Activated CD4-positive, alpha-beta T cell treated with anti-CD3 and anti-CD28 coated beads for 48 hours (primary cell): ENCODE data around the gene LSP1.

Experiments used
- DNase-seq: peaks from one replicate; pipeline ENCODE4 v3.0.0-alpha.2; 2020

The LSP1 gene

GRCh38 chr11:1893581-1894359, 40.9 kb downstream of the LSP1 start:
- DNase-seq = no peak

GRCh38 chr11:1894759-1895158, 41.9 kb downstream of the LSP1 start:
- no peak for DNase-seq

GRCh38 chr11:1896468-1896867, 43.6 kb downstream of the LSP1 start:
- no peak for DNase-seq

DNA sequence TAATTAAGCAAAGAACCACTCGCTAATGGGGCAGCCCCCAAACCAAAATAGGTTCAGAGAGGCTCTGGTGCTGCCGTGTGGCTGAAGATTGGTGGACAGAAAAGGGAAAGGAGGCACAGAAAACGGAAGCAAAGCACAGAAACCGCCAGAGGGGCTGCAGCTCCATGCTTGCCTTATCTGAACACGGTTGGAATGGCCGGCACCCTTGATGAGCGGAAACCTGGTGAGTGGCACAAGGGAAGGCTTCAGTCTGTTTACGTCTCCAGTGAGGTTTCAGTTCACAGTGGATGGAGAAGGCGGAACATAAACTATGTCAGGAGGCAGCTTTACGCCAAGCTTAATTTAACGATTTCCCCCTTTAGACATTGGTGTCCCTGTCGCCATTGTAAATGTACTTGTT, 44.0 kb downstream of the LSP1 start:
- DNase-seq = no peak

DNA sequence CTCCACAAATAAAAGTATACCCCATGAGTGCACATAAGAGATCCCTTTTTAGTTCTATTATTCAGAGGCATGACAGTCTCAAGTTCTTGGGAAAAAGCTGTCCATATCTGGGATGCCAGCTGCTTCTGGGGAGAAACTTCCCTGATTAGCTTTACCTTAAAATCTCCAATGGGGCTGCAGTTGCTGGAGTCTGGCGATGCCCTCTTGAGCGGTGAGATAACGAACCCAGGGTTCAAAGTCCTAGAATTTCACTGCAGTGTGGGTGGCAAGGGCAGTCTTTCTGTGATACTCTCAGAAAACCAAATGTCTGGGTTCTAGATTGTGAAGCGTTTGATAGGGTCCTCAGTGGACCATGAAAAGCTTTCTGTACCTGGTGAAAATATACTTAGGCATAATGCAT, 46.2 kb downstream of the LSP1 start:
- no peak for DNase-seq

DNA sequence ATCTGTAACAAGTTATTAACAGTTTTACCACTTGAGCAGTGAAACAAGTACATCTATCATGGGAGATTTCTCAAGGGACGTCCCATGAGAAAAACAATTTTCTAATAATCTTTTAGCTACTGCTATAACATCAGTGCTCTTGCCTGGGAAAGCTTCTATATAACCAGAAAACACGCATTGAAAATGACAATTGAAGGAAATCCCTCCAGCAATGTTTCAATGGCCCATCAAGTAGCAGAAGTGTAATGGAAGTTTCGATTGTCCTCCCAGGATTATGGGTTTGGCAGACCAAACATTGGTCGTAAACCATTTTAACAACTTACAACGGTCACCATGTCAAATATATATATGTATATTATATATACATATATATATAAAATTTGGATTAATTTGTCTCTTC, 46.8 kb downstream of the LSP1 start:
- DNase-seq = no peak

DNA sequence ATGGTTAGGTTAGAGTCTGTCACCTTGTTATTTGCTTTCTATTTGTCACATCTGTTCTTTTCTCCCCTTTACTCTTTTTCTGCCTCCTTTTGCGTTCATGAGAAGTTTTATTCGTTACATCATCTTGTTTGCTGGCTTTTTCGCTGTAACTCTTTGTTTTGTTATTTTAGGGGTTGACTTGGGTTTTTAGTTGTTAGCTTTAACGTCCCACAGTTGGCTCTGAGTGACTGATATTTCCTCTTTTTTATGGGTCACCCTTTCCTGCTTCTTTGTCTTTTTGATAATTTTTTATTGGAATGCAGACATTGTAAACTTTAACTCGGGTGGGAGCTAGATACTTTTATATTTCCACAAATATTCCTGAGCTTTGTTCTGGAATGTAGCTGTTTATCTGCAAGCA, 53.3 kb downstream of the LSP1 start:
- DNase-seq = no peak

DNA sequence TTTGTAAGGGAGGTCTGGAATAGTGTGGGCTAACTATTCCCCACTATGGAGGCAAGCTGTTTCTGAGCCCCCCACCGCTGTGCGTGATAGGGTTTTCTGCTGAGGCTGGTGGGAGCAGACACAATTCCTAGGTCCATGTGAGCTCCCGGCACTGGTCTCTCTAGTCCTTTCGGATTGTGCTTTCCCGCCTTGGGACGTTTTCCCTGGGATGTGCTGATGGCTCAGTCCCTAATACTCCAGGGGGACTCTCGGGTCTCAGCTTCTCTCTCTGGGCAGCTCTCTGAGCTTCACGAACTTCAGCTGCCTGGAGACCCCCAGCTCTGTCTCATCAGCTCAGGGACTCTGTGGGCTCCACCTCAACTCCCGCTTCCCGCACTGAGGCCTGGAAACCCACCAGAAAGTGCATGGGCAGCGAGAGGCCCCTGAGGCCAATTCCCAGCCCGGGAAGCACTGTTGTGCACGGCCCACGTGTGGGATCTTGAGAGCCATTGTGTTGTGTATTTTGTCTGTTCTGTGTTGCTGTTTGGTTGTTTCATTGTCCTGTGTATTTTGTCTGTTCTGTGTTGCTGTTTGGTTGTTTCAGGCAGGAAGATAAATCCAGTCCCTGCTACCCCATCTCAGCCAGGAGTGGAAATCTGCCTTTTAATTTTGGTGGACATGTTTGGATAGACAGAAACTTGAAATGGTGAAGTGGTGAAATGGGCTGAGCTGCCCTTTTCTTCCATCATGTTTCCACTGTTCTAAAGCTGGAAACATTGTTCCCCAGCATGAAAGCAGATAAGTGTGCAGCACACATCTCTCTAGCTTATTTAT, 53.9 kb downstream of the LSP1 start:
- no peak for DNase-seq

- no peak for DNase-seq
Observed at GRCh38 chr11:1908618-1909017, 55.7 kb downstream of the LSP1 start.

- no peak for DNase-seq
Observed at GRCh38 chr11:1909524-1909923, 56.6 kb downstream of the LSP1 start.

DNA sequence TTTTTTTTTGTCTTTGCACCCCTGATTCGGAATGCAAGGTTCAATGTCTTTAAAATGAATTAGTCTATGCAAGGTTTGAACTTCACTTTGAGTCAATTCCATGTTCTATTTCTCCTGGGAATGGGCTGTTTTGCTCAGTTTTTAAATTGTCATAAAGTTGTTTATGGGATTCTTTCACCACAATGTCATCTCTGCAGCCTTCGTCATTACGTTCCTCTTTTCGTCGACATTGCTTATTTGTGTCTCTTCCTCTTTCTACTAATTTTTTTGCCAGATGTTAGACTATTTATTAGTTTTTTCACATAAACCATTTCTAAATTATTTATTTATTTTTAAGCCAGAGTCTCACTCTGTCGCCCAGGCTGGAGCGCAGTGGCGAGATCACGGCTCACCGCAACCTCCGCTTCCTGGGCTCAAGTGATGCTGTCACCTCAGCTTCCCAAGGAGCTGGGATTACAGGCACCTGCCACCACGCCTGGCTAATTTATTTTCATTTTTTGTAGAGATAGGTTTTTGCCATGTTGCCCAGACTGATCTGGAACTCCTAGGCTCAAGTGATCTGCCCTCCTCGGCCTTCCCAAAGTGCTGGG, 59.5 kb downstream of the LSP1 start:
- DNase-seq = no peak

GRCh38 chr11:1913271-1914060, 60.6 kb downstream of the LSP1 start:
- DNase-seq = no peak

GRCh38 chr11:1915795-1916131, 62.9 kb downstream of the LSP1 start:
- DNase-seq = no peak

- no peak for DNase-seq
Observed at GRCh38 chr11:1916132-1916985, 63.5 kb downstream of the LSP1 start.

DNA sequence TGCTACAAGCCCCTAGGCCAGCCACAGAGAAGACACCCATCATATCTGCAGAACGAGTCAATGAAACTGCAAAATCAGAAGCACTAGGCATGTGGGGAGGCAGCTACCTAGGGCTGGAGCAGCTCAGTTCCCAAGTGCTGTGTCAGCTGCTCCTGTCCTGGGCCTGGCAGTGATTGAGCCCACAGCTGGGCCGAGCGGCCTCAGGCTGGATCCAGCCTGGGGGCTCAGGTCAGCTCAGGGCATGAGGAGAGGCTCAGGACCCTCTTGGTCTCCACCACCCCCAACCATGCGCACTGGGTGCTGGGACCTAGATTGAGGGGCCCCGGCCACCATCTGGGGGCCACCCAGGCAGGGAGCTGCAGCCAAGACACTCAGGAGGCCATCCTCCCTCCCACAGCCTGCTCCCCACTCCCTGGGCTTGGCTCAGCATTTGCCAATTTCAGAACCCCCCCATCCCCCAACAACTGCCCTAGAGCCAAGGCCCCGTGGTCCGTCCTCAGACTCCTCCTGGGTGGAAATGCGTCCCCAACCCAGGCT, 64.2 kb downstream of the LSP1 start:
- DNase-seq = no peak

GRCh38 chr11:1917523-1918435, 64.9 kb downstream of the LSP1 start:
- no peak for DNase-seq

GRCh38 chr11:1918436-1919315, 65.8 kb downstream of the LSP1 start:
- no peak for DNase-seq

DNA sequence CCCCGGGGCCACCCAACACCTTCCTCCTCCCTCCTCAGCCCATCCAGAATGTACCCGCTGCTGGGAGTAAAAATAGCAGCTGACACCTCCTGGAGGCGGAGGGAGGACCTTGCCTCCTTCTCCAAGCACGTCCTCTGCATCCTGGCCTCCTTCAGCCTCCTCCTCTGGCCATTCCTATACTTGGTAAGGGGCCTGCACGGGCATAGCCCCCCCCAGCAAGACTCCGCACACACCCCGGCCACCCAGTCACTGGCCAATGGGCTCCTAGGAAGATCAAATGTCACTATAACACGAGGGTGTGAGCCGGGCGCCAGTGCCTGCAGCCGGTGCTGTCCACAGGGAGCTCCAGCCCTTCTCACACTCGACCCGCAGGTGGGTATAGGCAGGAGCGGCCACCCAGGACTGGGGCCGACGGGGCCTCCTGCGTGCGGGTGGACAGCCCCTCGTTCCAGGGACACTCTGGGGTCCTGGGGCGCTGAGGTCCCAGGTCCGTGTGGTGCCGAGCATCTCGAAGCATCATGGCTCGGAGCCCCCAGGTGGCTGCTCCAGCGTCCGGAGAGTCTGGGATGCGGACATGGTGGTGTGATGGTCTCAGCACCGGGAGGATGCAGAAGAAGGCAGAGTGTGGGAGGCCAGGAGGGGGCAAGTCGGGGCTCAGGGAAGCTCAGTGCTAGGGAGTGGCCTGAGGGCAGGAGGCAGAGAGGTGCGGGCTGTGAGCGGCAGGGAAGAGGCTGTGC, 66.7 kb downstream of the LSP1 start, which contains the start of gene TNNT3:
TNNT3 (plus strand) TSS at position 313 of the 737 bp plus-strand sequence. CDS start 3,172 bp downstream, outside the sequence.
- no peak for DNase-seq
